Adrenal gland (tissue), 12 donors: ENCODE measurements around the gene SLC24A3. TPM values are rescaled to one million over a fixed set of nuclear protein-coding genes. Genes with fewer than 3 reads are reported as not detected.

Experiments used
- DNase-seq, 7 donors: peaks; one replicate each; pipeline ENCODE4 v3.0.0-alpha.2; 2019 to 2020
- H3K27ac ChIP-seq, 5 donors: fragments of 200-600 bp; sonication (generic) in 4 of 5; 1 replicate in 3 of 5; 2 replicates in 2 of 5; pipeline versions ENCODE4 v1.5.1 to v1.8.0; 2016 to 2020; ENCODE audit warnings: mild to moderate bottlenecking in 1 of 5
- H3K27me3 ChIP-seq: fragments of 200-600 bp; 2 replicates; pipeline ENCODE4 v1.8.0; 2021
- H3K36me3 ChIP-seq, 2 donors: fragments of 200-600 bp; replicated peaks in 1 of 2; 1 replicate in 1 of 2; 2 replicates in 1 of 2; pipeline versions ENCODE4 v1.5.1 to v1.8.0; 2018 to 2022
- H3K4me1 ChIP-seq, 2 donors: fragments of 200-600 bp; replicated peaks in 1 of 2; 1 replicate in 1 of 2; 2 replicates in 1 of 2; pipeline versions ENCODE4 v1.5.1 to v1.8.0; 2018 to 2021
- H3K4me3 ChIP-seq, 4 donors: fragments of 200-600 bp; sonication (generic) in 3 of 4; one replicate each; pipeline ENCODE4 v1.5.1; 2016 to 2018
- H3K9me3 ChIP-seq, 3 donors: fragments of 200-600 bp; sonication (generic) in 1 of 3; replicated peaks in 1 of 3; 1 replicate in 2 of 3; 2 replicates in 1 of 3; pipeline versions ENCODE4 v1.5.1 to v1.8.0; 2016 to 2021
- POLR2A ChIP-seq, 2 donors: fragments of 450-650 bp; IDR thresholded peaks; one replicate each; pipeline ENCODE4 v1.6.1; 2017; ENCODE audit warnings: antibody characterized with exemption in 2 of 2, mild to moderate bottlenecking in 2 of 2, moderate library complexity in 1 of 2
- WGBS, 4 donors: extraction: QIAGEN DNeasy Blood & Tissue Kit in 2 of 4; methylation state at CpG; one replicate each; pipeline versions ENCODE4 v1.1.5 to v1.1.7; 2013 to 2017; 5-methylcytosine and 5-hydroxymethylcytosine counted together
- intact Hi-C, 2 donors: fragments of 100-400 bp; cut with DNase I; formaldehyde crosslinking; loops; one replicate each; pipeline versions ENCODE4 v1.14.1 to v1.15.0; 2022 to 2023
- polyA plus RNA-seq, 3 donors: library from polyadenylated mRNA; stranded (reverse); fragments of 200-250 nt in 2 of 3; fragments of 350-450 nt in 1 of 3; fragmentation: Illumina TruSeq in 1 of 3; extraction: RNeasy Lipid Tissue Mini Kit (QIAGEN cat#74804) in 1 of 3; gene quantifications; one replicate each; pipeline ENCODE4 v1.2.3, GENCODE V29; 2013 to 2014
- total RNA-seq, 9 donors: library from RNA; depleted of rRNA in 4 of 9; stranded (reverse); fragments of >200 nt in 4 of 9; fragments of 120-200 nt in 1 of 9; fragmentation: NEBNext Ultra II Directional in 1 of 9; extraction: Animal tissue kit (Norgen Biotek cat#: 25700) in 1 of 9; gene quantifications; one replicate each; pipeline versions ENCODE4 v1.1.0 to v1.2.4, GENCODE V29; 2013 to 2023
- TF ChIP-seq, protein P1 (sequence below), 6 experiments: fragments of 450-650 bp in 4 of 6; fragments of 200-600 bp in 2 of 6; sonication (generic) in 1 of 6; IDR thresholded peaks; 1 replicate in 5 of 6; 2 replicates in 1 of 6; pipeline versions ENCODE4 v1.5.1 to v1.8.0; 2016 to 2021; ENCODE audit warnings: antibody characterized with exemption in 6 of 6, mild to moderate bottlenecking in 2 of 6, moderate library complexity in 1 of 6
- donor health status: healthy with polysubstance abuse.
- donor health status: Bipolar disorder and iron deficiency.
- donor health status: DM: yes; HTN: yes; CAD: no.
- donor health status: DM: no; HTN: no; CAD: no.
- donor health status: DM: no; HTN: no; CAD: no.
- donor health status: DM: yes; HTN: yes; CAD: no.

SLC24A3 gene
- total and polyA plus RNA-seq, 12 donors: 0.89 to 44.4 (median 2.7) TPM

DNA sequence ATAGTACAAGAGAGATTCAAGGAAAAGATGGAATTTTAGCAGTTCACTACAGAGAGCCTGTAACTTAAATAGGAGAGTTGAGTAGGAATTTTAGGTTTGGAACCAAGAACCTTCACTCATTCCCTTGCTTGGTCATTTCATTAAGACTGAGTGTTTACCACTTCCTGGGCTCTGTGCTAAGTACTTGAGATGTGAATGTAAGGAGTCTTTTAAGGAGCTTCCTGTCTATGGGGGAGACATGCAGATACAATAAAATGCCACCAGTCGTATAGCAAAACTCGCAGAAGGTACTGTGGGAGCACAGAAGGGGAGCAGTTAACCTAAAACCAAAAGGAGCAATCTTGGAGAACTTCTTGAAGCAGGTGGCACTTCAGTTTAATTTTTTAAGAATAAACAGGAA lies 204.2 kb downstream of the SLC24A3 start:
- TF ChIP-seq, protein P1, sequence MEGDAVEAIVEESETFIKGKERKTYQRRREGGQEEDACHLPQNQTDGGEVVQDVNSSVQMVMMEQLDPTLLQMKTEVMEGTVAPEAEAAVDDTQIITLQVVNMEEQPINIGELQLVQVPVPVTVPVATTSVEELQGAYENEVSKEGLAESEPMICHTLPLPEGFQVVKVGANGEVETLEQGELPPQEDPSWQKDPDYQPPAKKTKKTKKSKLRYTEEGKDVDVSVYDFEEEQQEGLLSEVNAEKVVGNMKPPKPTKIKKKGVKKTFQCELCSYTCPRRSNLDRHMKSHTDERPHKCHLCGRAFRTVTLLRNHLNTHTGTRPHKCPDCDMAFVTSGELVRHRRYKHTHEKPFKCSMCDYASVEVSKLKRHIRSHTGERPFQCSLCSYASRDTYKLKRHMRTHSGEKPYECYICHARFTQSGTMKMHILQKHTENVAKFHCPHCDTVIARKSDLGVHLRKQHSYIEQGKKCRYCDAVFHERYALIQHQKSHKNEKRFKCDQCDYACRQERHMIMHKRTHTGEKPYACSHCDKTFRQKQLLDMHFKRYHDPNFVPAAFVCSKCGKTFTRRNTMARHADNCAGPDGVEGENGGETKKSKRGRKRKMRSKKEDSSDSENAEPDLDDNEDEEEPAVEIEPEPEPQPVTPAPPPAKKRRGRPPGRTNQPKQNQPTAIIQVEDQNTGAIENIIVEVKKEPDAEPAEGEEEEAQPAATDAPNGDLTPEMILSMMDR (IDR thresholded peaks at IDR 0.05): no peak
- no peak for TF ChIP-seq POLR2A (IDR thresholded peaks at IDR 0.05)
- Histone ChIP-seq H3K4me3 (no peak overlapping the region), H3K27ac (no peak overlapping the region), H3K9me3 (no peaks in the 10 kb centered on the region), H3K36me3 (no peaks in the 10 kb centered on the region), H3K4me1 (no peaks in the 10 kb centered on the region), H3K27me3 (no peaks in the 10 kb centered on the region)
- 83 to 96% (median 92%) methylated on average over 2 of the region's 2 CpGs for WGBS, 4 donors
- intact Hi-C loops: no loop called here
- no peak for DNase-seq

DNA sequence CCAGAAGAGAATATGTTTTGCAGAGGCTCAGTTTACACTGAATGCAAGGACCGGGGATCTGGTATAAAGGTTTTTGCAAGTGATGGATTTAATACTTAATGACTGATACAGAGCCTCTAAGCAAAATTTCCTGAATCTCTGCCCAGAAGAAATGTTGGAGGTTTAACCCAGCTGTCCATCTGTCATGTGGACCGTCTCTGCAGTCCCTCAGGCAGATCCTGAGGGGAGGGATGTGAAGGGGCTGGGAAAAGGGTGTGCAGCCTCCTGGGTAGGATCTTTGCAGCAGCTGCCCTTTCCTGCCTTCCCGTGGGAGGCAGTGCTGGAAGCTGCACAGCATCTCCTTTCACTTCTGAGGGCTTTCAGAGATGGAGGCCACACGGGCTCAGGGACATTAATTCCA lies 207.0 kb downstream of the SLC24A3 start:
- Histone ChIP-seq H3K4me3 (no peak overlapping the region), H3K27ac (no peak overlapping the region), H3K9me3 (no peaks in the 10 kb centered on the region), H3K4me1 (no peaks in the 10 kb centered on the region), H3K36me3 (no peaks in the 10 kb centered on the region), H3K27me3 (no peaks in the 10 kb centered on the region)
- intact Hi-C loops: no loop called here
- TF ChIP-seq, protein P1 (IDR thresholded peaks at IDR 0.05): no peak
- TF ChIP-seq POLR2A (IDR thresholded peaks at IDR 0.05): no peak
- 37 to 60% (median 46%) methylated on average over 4 of the region's 4 CpGs for WGBS, 4 donors
- DNase-seq: no peak

DNA sequence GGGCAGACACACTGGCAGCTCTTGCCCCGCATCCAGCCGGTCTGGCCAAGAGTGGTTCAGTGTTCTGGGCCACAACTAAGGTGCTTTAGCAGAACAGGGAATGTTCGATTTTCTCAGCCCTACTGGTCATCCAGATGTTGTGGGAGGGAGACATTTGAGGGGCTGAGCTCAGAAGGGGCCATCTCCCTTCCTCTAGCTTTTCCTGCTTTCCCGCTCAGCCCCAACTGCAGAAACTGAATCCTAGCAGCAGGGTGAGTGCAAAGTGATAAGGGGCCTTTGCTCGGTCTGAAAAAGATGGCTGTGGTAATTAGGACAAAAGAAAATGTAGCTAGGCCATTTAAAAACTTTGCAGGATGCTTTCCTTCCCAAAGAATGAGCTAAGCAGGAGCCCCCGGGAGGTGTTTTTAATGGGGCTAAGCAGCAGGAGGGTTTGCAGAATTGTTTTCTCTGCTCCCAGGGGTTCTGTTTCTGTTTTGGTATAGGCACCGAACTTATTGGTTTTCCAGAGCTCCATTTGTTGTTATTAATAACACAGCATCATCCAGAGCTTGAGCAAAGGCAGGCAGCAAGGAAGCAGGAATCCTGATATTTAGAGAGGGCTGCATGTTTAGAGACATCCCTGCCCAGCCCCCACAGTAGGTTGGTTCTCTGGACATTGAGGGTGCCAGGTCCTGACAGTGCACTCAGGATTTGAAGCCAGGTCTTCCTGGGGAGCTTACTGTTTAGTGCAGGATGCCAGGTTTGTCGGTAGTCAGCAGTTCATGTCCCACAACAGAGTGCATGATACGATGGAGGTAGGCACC lies 210.9 kb downstream of the SLC24A3 start:
- 72 to 79% (median 76%) methylated on average over 9 of the region's 9 CpGs for WGBS, 4 donors
- no peak for DNase-seq
- no peaks in the 10 kb centered on the region for H3K36me3 ChIP-seq
- H3K4me1 ChIP-seq: no peaks in the 10 kb centered on the region
- intact Hi-C loops: no loop called here
- no peaks in the 10 kb centered on the region for H3K27me3 ChIP-seq
- H3K4me3 ChIP-seq: no peak overlapping the region
- no peak overlapping the region for H3K27ac ChIP-seq
- no peaks in the 10 kb centered on the region for H3K9me3 ChIP-seq
- no peak for TF ChIP-seq POLR2A (IDR thresholded peaks at IDR 0.05)
- TF ChIP-seq, protein P1 (IDR thresholded peaks at IDR 0.05): no peak

DNA sequence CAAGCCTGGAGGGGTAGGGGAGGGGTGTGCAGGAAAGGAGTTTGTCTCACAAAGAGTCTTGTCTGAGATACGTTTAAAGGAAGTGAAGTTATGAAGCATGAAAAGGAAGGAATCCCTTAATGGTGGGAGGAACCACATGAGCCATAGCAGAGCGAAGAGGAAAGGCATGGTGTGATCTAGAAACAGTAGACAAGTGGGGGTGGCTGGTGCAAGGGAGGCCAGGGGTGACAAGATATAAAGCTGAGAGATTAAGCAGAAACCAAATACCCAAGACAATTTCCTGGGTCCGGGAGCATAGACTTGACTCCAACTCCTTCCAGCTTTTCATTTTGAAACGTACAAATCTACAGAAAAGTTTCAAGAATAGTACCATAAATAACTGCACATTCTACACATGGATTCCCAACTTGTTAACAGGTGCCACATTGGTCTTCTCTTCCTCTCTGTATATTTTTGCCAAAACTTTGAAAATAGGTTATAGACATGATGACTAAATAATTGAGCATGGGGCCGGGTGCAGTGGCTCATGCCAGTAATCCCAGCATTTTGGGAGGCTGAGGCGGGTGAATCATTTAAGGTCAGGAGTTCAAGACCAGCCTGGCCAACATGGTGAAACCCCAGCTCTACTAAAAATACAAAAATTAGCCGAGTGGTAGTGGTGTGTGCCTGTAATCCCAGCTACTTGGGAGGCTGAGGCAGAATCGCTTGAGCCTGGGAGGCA lies 211.6 kb downstream of the SLC24A3 start:
- Histone ChIP-seq H3K36me3 (no peaks in the 10 kb centered on the region), H3K4me3 (no peak overlapping the region), H3K4me1 (no peaks in the 10 kb centered on the region), H3K9me3 (no peaks in the 10 kb centered on the region), H3K27ac (no peak overlapping the region), H3K27me3 (no peaks in the 10 kb centered on the region)
- intact Hi-C loops: no loop called here
- 72 to 77% (median 73%) methylated on average over 8 of the region's 8 CpGs for WGBS, 4 donors
- no peak for DNase-seq
- TF ChIP-seq, protein P1 (IDR thresholded peaks at IDR 0.05): no peak
- no peak for TF ChIP-seq POLR2A (IDR thresholded peaks at IDR 0.05)
